ENCODE measurements around the gene ARHGAP26. TPM values are rescaled to one million over a fixed set of nuclear protein-coding genes. Genes with fewer than 3 reads are reported as not detected.
"Not testable (repeated sequence)": the region's sequence is repeated elsewhere in the genome, so short reads cannot be mapped to it uniquely, and the experiment has no call there.

ARHGAP26 gene
- total RNA-seq, 1 donor from 2014 or later, result 15.1 TPM

- intact Hi-C loops (cut with micrococcal nuclease), result not testable (repeated sequence)
Observed at GRCh38 chr5:142965258-142966120, 195.3 kb downstream of the ARHGAP26 start.

DNA sequence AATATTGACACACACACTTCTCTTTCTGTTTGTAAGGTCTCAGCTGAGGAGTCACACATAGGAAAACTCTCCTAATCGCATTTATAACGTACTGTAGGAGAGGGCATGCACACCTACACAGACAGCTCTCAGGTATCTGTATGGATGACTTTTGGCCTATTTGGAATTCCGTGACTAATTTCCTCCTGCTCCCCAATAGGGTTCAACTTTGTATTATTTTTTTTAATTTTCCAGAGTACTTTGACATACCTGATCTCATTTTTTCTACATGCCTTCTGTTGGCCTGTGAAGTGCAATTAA is 195.9 kb downstream of the ARHGAP26 start:
- intact Hi-C loops (cut with micrococcal nuclease), result no loop called here
- Mint-ChIP-seq H3K27me3 (ENCODE audit: low read depth) (no peaks in the 10 kb centered on the region), H3K27ac (no peak overlapping the region), H3K9me3 (no peaks in the 10 kb centered on the region), H3K4me3 (ENCODE audit: low read depth) (no peak overlapping the region), H3K36me3 (ENCODE audit: low read depth) (peaks cover 6% of the 10 kb centered on the region), H3K4me1 (ENCODE audit: low read depth) (peaks cover 23% of the 10 kb centered on the region)
- no peak for DNase-seq (ENCODE audit: low spot score)

More at GRCh38 chr5:142965258-142966120, 195.3 kb downstream of the ARHGAP26 start:
- DNase-seq (ENCODE audit: low spot score); H3K36me3 Mint-ChIP-seq (ENCODE audit: low read depth); H3K27ac Mint-ChIP-seq; H3K4me3 Mint-ChIP-seq (ENCODE audit: low read depth); H3K27me3 Mint-ChIP-seq (ENCODE audit: low read depth); H3K9me3 Mint-ChIP-seq: not testable (repeated sequence)
- H3K4me1 Mint-ChIP-seq (ENCODE audit: low read depth), result peaks cover 19% of the 10 kb centered on the region

DNA sequence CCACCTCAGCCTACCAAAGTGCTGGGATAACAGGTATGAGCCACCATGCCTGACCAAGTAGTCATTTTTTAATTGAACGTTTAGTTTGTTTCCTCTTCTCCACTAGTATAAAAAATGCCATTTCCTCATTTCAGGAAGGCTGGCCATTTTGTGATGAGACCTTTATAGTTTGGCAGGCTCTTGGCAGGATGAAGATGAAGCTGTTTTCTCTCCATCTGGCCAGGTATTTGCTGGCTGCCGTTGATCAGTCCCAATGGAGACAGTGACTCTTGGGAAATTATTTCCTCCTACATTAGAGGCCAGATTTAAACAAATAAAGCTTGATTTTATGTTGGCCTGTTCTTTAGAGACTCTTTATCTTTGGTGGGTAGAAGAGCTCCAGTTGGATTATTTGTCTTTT is 199.0 kb downstream of the ARHGAP26 start:
- intact Hi-C loops (cut with micrococcal nuclease), result no loop called here
- Mint-ChIP-seq H3K9me3 (no peaks in the 10 kb centered on the region), H3K36me3 (ENCODE audit: low read depth) (no peaks in the 10 kb centered on the region), H3K4me1 (ENCODE audit: low read depth) (peaks cover 29% of the 10 kb centered on the region), H3K4me3 (ENCODE audit: low read depth) (no peak overlapping the region), H3K27ac (no peak overlapping the region), H3K27me3 (ENCODE audit: low read depth) (no peaks in the 10 kb centered on the region)
- DNase-seq (ENCODE audit: low spot score), result no peak

DNA sequence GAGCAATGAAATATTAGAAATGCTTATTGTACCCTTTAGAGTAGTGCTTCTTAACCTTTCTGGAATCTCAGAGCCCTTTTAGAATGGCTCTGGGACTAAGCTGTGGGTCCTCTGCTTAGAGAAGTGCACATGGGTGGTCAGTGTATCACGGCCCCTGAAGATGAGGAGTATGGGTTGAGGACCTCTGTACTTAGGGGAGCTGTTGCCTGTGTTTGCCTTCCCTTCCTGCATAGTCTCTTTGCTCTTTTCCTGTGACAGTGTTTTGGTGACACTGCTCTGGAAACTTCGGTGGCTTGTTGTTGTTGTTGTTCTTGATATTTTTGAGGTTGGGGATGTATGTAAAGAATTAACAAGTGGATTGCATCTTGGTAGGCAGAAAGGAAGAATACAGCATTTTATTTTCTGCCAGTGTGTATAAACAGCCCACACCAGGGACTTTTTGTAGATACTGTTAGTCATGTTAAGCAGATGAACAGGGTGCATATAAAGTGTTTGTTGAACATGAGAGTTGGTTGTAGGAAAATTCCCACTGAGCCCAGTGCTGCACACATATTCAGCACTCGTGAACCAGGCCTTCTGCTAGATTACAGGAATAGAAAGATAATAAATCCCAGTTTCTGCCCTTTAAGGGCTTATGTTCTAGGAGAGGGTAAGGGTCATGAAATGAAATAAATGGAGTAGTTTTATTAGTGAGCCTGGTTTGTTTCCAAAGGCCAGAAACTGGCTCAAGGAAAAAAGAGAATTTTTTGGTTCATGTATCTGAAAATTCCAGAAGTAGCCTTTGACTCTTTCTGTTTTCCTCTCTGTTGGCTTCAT is 199.7 kb downstream of the ARHGAP26 start:
- Mint-ChIP-seq H3K27ac (peak overlapping the region; percentile 6), H3K4me3 (ENCODE audit: low read depth) (no peak overlapping the region), H3K9me3 (no peaks in the 10 kb centered on the region), H3K27me3 (ENCODE audit: low read depth) (no peaks in the 10 kb centered on the region), H3K4me1 (ENCODE audit: low read depth) (peaks cover 29% of the 10 kb centered on the region), H3K36me3 (ENCODE audit: low read depth) (no peaks in the 10 kb centered on the region)
- no peak for DNase-seq (ENCODE audit: low spot score)
- intact Hi-C loops (cut with micrococcal nuclease), result loop anchor here (5.0 kb wide), 1 partner anchor 48 kb away; no protein-coding TSS in a partner anchor

DNA sequence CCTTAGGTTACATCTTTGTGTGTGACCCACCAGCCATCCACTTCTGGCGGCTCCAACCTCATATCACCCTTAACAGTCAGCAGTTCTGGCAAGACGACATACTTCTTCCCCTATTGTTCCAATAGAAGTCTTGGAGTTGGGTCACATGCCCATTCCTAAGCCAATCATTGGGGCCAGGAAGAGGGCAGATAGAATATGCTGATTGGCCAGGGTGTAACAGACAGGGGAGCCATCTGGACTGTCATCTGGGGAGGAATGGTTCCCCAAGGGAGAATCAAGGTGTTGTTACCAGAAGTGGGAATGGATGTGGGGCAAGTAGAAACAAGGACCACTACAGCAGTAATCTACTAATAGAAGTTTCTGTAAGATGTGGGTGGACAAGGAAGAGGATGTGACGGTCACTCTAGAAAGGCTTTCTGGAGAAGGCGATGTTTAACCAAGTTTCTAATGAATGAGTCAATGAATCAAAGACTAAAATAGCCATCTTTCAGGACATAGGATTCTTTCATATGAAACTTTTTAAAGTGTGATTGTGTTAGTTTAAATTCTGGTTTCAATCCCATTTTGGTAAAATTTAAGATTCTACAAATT is 200.4 kb downstream of the ARHGAP26 start:
- Mint-ChIP-seq H3K27me3 (ENCODE audit: low read depth) (no peaks in the 10 kb centered on the region), H3K4me3 (ENCODE audit: low read depth) (no peak overlapping the region), H3K36me3 (ENCODE audit: low read depth) (no peaks in the 10 kb centered on the region), H3K9me3 (no peaks in the 10 kb centered on the region), H3K27ac (no peak overlapping the region), H3K4me1 (ENCODE audit: low read depth) (peaks cover 29% of the 10 kb centered on the region)
- intact Hi-C loops (cut with micrococcal nuclease), result loop anchor here (5.0 kb wide), 1 partner anchor 48 kb away; no protein-coding TSS in a partner anchor
- no peak for DNase-seq (ENCODE audit: low spot score)

- intact Hi-C loops (cut with micrococcal nuclease), result loop anchor here (5.0 kb wide), 1 partner anchor 49 kb away; no protein-coding TSS in a partner anchor
- no peak overlapping the region for H3K4me3 Mint-ChIP-seq (ENCODE audit: low read depth)
- no peaks in the 10 kb centered on the region for H3K9me3 Mint-ChIP-seq
- no peaks in the 10 kb centered on the region for H3K36me3 Mint-ChIP-seq (ENCODE audit: low read depth)
- H3K27me3 Mint-ChIP-seq (ENCODE audit: low read depth), result no peaks in the 10 kb centered on the region
- DNase-seq (ENCODE audit: low spot score), result no peak
- no peak overlapping the region for H3K27ac Mint-ChIP-seq
- peaks cover 28% of the 10 kb centered on the region for H3K4me1 Mint-ChIP-seq (ENCODE audit: low read depth)
Observed at GRCh38 chr5:142971303-142972013, 201.3 kb downstream of the ARHGAP26 start.

DNA sequence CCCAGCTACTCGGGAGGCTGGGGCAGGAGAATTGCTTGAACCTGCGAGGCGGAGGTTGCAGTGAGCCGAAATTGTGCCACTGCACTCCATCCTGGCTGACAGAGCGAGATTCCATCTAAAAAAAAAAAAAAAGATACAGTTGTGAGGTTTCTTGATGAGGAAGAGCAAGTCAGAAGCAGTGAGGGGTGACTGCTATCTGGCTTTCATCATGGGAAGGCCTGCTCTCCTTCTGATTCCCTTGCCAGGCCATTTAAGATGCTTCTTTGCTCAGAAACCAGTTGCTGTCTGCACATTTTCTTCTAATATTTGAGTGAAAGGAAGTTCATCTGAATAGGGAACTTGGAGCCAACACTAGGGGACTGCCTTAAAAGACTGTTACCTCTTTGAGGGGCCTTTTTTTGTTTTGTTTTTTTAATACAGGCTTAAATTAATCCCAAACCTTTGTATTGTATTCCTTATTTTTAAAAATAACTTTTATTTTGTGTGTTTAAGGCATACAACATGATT is 201.9 kb downstream of the ARHGAP26 start:
- no peaks in the 10 kb centered on the region for H3K27me3 Mint-ChIP-seq (ENCODE audit: low read depth)
- H3K9me3 Mint-ChIP-seq, result no peaks in the 10 kb centered on the region
- intact Hi-C loops (cut with micrococcal nuclease), result loop anchor here (5.0 kb wide), 1 partner anchor 50 kb away; no protein-coding TSS in a partner anchor
- H3K27ac Mint-ChIP-seq, result no peak overlapping the region
- H3K4me1 Mint-ChIP-seq (ENCODE audit: low read depth), result peaks cover 32% of the 10 kb centered on the region
- no peak for DNase-seq (ENCODE audit: low spot score)
- no peak overlapping the region for H3K4me3 Mint-ChIP-seq (ENCODE audit: low read depth)
- H3K36me3 Mint-ChIP-seq (ENCODE audit: low read depth), result no peaks in the 10 kb centered on the region

GRCh38 chr5:142973932-142974331 is 203.8 kb downstream of the ARHGAP26 start:
- no peak overlapping the region for H3K27ac Mint-ChIP-seq

GRCh38 chr5:142974409-142974808 is 204.2 kb downstream of the ARHGAP26 start:
- intact Hi-C loops (cut with micrococcal nuclease), result loop anchor here (5.0 kb wide), 1 partner anchor 52 kb away; no protein-coding TSS in a partner anchor
- Mint-ChIP-seq H3K4me3 (ENCODE audit: low read depth) (no peak overlapping the region), H3K36me3 (ENCODE audit: low read depth) (peaks cover 7% of the 10 kb centered on the region), H3K27ac (no peak overlapping the region), H3K4me1 (ENCODE audit: low read depth) (peaks cover 51% of the 10 kb centered on the region), H3K9me3 (no peaks in the 10 kb centered on the region), H3K27me3 (ENCODE audit: low read depth) (no peaks in the 10 kb centered on the region)
- no peak for DNase-seq (ENCODE audit: low spot score)

More at GRCh38 chr5:142973932-142974331, 203.8 kb downstream of the ARHGAP26 start:
- Mint-ChIP-seq H3K4me3 (ENCODE audit: low read depth) (no peak overlapping the region), H3K4me1 (ENCODE audit: low read depth) (peaks cover 49% of the 10 kb centered on the region), H3K27me3 (ENCODE audit: low read depth) (no peaks in the 10 kb centered on the region), H3K9me3 (no peaks in the 10 kb centered on the region), H3K36me3 (ENCODE audit: low read depth) (peaks cover 4% of the 10 kb centered on the region)
- intact Hi-C loops (cut with micrococcal nuclease), result loop anchor here (5.0 kb wide), 1 partner anchor 52 kb away; no protein-coding TSS in a partner anchor
- no peak for DNase-seq (ENCODE audit: low spot score)

- Mint-ChIP-seq H3K4me3 (ENCODE audit: low read depth) (no peak overlapping the region), H3K27ac (no peak overlapping the region), H3K36me3 (ENCODE audit: low read depth) (peaks cover 7% of the 10 kb centered on the region), H3K27me3 (ENCODE audit: low read depth) (no peaks in the 10 kb centered on the region), H3K4me1 (ENCODE audit: low read depth) (peaks cover 47% of the 10 kb centered on the region), H3K9me3 (no peaks in the 10 kb centered on the region)
- intact Hi-C loops (cut with micrococcal nuclease), result loop anchor here (2.0 kb wide), 1 partner anchor 32 kb away; no protein-coding TSS in a partner anchor
- no peak for DNase-seq (ENCODE audit: low spot score)
Observed at GRCh38 chr5:142976861-142977260, 206.7 kb downstream of the ARHGAP26 start.

DNA sequence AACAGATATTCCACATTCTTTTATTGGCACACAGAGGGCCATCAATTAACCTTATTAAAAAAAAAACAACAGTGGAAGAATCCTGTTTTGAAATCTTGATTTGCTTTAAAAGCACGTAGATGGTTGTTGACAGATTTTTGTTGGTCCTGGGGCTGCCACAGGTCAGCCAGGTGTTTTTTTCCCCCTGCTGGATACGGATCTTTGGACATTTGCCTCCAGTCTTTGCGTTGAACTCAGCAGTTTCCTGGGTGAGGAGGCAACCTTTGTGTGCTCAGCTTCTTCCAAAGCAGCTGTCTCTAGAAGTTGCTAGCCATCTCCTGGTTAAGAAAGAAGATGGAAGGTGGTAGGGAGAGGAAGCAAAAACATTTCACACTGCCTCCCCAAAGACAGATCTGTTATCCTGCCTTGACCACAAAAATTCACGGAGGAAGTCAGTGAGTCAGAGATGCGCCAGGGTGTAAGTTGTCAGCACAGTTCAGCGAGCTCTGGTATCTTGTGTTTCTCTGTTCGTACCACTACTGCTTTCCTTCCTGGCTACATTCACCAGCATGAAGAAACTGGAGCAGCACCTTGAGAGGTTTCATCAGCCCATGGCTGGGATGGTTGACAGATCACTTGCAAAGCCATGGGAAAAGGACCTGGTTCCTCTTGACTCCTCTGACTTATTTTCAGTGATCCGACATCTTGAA is 207.3 kb downstream of the ARHGAP26 start:
- Mint-ChIP-seq H3K9me3 (no peaks in the 10 kb centered on the region), H3K36me3 (ENCODE audit: low read depth) (peaks cover 7% of the 10 kb centered on the region), H3K27me3 (ENCODE audit: low read depth) (no peaks in the 10 kb centered on the region), H3K27ac (peak overlapping the region; percentile 84), H3K4me3 (ENCODE audit: low read depth) (peak overlapping the region; percentile 26), H3K4me1 (ENCODE audit: low read depth) (peaks cover 53% of the 10 kb centered on the region)
- peak; percentile 37 for DNase-seq (ENCODE audit: low spot score)
- intact Hi-C loops (cut with micrococcal nuclease), result loop anchor here (2.0 kb wide), 1 partner anchor 31 kb away; no protein-coding TSS in a partner anchor

Data from activated T-helper 2 cell treated with anti-CD3 and anti-CD28 coated beads, Interferon-gamma antibody, Interleukin-2, Interleukin-4, amounts not matched to agents 10 μg/mL and 5 μg/mL and 100 μg/mL, durations not matched to agents 14 hours and 24 hours and 36 hours (primary cell).